ENCODE data around the gene TOPBP1.

Gene TOPBP1

GRCh38 chr3:133662278-133662651 is 524 bp upstream of the TOPBP1 start:
- DNase-seq (ENCODE audit: low read depth), result peak; percentile 10
- TF ChIP-seq CTCF (conservative IDR thresholded peaks at IDR 0.05; ENCODE audit: low read depth, low read length), result peak; percentile 28
- H3K4me3 ChIP-seq (ENCODE audit: low read length), result peak overlapping the region; percentile 94

GRCh38 chr3:133659806-133660205 is 1.9 kb downstream of the TOPBP1 start:
- TF ChIP-seq CTCF (conservative IDR thresholded peaks at IDR 0.05; ENCODE audit: low read depth, low read length), result no peak
- H3K4me3 ChIP-seq (ENCODE audit: low read length), result no peak overlapping the region
- DNase-seq (ENCODE audit: low read depth), result no peak

- no peak overlapping the region for H3K4me3 ChIP-seq (ENCODE audit: low read length)
- no peak for TF ChIP-seq CTCF (conservative IDR thresholded peaks at IDR 0.05; ENCODE audit: low read depth, low read length)
- DNase-seq (ENCODE audit: low read depth), result no peak
These were observed 5.8 kb downstream of the TOPBP1 start for GRCh38 chr3:133655731-133656515.

- no peak for DNase-seq (ENCODE audit: low read depth)
- no peak overlapping the region for H3K4me3 ChIP-seq (ENCODE audit: low read length)
- no peak for TF ChIP-seq CTCF (conservative IDR thresholded peaks at IDR 0.05; ENCODE audit: low read depth, low read length)
These were observed 12.2 kb downstream of the TOPBP1 start for GRCh38 chr3:133649486-133650068.

GRCh38 chr3:133644768-133645167 is 17.0 kb downstream of the TOPBP1 start:
- peak; percentile 80 for DNase-seq (ENCODE audit: low read depth)
- no peak overlapping the region for H3K4me3 ChIP-seq (ENCODE audit: low read length)
- no peak for TF ChIP-seq CTCF (conservative IDR thresholded peaks at IDR 0.05; ENCODE audit: low read depth, low read length)

- TF ChIP-seq CTCF (conservative IDR thresholded peaks at IDR 0.05; ENCODE audit: low read depth, low read length), result no peak
- peak; percentile 63 for DNase-seq (ENCODE audit: low read depth)
- H3K4me3 ChIP-seq (ENCODE audit: low read length), result no peak overlapping the region
These were observed 18.1 kb downstream of the TOPBP1 start for GRCh38 chr3:133643611-133644010.

- TF ChIP-seq CTCF (conservative IDR thresholded peaks at IDR 0.05; ENCODE audit: low read depth, low read length), result no peak
- DNase-seq (ENCODE audit: low read depth), result no peak
These were observed 20.5 kb downstream of the TOPBP1 start for GRCh38 chr3:133641254-133641653.

More at GRCh38 chr3:133641254-133641653, 20.5 kb downstream of the TOPBP1 start:
- H3K4me3 ChIP-seq (ENCODE audit: low read length), result no peak overlapping the region
